Keratinocyte (primary cell): ENCODE data around the gene PRLH.

Source experiments
- EZH2 ChIP-seq: IDR thresholded peaks from one replicate; pipeline ENCODE4 v1.6.1; 2012; ENCODE audit warnings: inconsistent platforms, mild to moderate bottlenecking, low read length, moderate library complexity
- TF ChIP-seq, protein P1 (sequence below), 3 experiments: IDR thresholded peaks in 1 of 3; conservative IDR thresholded peaks in 1 of 3; optimal IDR thresholded peaks in 1 of 3; 2 replicates in 2 of 3; 3 replicates in 1 of 3; pipeline versions ENCODE3 to v1.5.1; 2011; ENCODE audit warnings: low read length in 3 of 3, mild to moderate bottlenecking in 3 of 3, moderate library complexity in 2 of 3, control low read depth in 1 of 3, inconsistent platforms in 1 of 3; ENCODE audit not compliant: insufficient read depth in 2 of 3; ENCODE audit errors: extremely low read depth in 1 of 3

DNA sequence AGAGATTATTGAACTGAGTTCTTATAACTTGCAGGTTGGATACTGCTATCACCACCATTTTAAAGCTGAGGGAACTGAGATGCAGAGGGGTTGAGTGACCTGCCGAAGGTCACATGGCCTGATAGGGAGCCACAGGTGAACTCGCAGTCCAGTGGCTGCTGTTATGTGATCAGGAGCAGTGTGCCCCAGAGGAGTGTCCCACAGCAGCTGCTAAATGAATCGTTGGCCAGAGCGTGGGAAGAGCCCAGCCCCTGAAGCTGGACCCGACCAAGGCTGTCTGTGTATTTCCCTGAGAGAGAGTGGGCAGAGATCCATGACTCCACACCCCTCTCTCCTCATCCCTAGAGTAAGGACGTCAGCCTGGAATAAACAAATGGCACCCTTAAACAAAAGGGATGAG, 26.7 kb upstream of the PRLH start:
- TF ChIP-seq, protein P1, sequence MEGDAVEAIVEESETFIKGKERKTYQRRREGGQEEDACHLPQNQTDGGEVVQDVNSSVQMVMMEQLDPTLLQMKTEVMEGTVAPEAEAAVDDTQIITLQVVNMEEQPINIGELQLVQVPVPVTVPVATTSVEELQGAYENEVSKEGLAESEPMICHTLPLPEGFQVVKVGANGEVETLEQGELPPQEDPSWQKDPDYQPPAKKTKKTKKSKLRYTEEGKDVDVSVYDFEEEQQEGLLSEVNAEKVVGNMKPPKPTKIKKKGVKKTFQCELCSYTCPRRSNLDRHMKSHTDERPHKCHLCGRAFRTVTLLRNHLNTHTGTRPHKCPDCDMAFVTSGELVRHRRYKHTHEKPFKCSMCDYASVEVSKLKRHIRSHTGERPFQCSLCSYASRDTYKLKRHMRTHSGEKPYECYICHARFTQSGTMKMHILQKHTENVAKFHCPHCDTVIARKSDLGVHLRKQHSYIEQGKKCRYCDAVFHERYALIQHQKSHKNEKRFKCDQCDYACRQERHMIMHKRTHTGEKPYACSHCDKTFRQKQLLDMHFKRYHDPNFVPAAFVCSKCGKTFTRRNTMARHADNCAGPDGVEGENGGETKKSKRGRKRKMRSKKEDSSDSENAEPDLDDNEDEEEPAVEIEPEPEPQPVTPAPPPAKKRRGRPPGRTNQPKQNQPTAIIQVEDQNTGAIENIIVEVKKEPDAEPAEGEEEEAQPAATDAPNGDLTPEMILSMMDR (optimal IDR thresholded peaks at IDR 0.05 in 1 of 3, IDR thresholded peaks at IDR 0.05 in 1 of 3, conservative IDR thresholded peaks at IDR 0.05 in 1 of 3; ENCODE audit: extremely low read depth in 1 of 3, insufficient read depth in 2 of 3, low read length in 3 of 3), result no peak
- TF ChIP-seq EZH2, result no peak
